ENCODE measurements around the gene CAMSAP2. TPM values are rescaled to one million over a fixed set of nuclear protein-coding genes. Genes with fewer than 3 reads are reported as not detected.

The CAMSAP2 gene
- total RNA-seq, 1 experiment from 2014 or later: 28.6 TPM

DNA sequence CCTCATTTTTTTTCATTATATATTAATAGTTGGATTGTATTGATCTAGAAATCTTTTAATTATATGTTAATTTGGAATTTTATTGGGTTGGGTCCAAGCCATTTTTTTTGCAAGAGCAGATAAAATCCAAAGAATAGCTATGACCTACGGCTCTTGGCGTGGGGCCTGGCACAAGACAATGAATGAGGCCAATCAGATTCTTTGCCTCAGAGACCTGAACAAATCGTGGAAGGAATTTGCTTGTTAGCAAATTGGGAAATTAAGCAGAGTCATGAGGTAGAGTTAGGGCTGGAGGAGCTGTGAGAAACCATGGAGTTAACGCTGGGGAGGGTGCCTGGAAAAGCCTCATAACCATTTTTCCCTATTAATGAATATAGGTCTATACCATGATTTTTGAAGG, 40.1 kb downstream of the CAMSAP2 start:
- no peak for ATAC-seq
- POLR2A ChIA-PET (ENCODE audit: unreplicated experiment): no interaction called here

DNA sequence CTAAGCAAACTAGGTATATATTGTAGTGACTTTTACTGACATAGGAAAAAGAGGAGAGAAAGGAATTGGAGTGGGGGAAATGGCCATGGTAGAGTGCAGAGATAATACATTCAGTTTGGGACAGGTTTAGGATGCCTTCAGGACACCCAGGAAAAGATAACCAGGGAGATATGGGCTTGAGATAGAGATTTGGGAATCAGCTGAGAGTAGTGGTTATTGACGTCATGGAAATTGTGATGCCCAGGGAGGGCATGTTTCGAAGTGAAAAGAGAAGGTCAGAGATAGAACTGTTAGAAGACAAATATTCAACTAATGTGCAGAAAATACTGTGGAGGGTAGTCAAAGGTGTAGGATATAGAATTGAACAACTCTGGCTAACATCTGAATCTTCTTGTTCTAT, 40.6 kb downstream of the CAMSAP2 start:
- 0 out of 2 replicates have a peak, but pooled peaks cover 3% of the 10 kb centered on the region for H3K4me1 ChIP-seq (ENCODE audit: insufficient read depth, low read length)
- ATAC-seq (no peak), DNase-seq (no peak)
- no TSS peak for BruUV-seq (replicated peaks)
- H3K27ac ChIP-seq (ENCODE audit: low read length): no peak overlapping the region
- no peaks in the 10 kb centered on the region for H3K9me3 ChIP-seq (ENCODE audit: low read length)
- TF ChIP-seq CTCF (conservative IDR thresholded peaks at IDR 0.05; ENCODE audit: low read depth, low read length) (no peak), EZH2 (IDR thresholded peaks at IDR 0.05; ENCODE audit: low read length, unreplicated experiment) (no peak), EZH2phosphoT487 (IDR thresholded peaks at IDR 0.05; ENCODE audit: borderline replicate concordance, low read length) (no peak)
- H3F3A ChIP-seq (ENCODE audit: low read length, unreplicated experiment): no peaks in the 10 kb centered on the region
- CTCF ChIA-PET: no interaction called here
- H3K36me3 ChIP-seq (ENCODE audit: low read depth, low read length): peaks cover 16% of the 10 kb centered on the region; the same call in 1 of the 2 replicates
- no peak overlapping the region for H3K4me2 ChIP-seq (ENCODE audit: low read length)
- peaks cover 57% of the 10 kb centered on the region for H3K79me2 ChIP-seq (ENCODE audit: low read length)
- intact Hi-C loops (cut with micrococcal nuclease): no loop called here
- no peaks in the 10 kb centered on the region for H3K27me3 ChIP-seq (ENCODE audit: low read length)
- POLR2A ChIA-PET (ENCODE audit: unreplicated experiment): no interaction called here
- no peaks in the 10 kb centered on the region for H3K9me2 ChIP-seq (replicated peaks; ENCODE audit: low read length)
- H2AFZ ChIP-seq (ENCODE audit: low read length): no peak overlapping the region
- H3K9ac ChIP-seq (ENCODE audit: low read length): no peak overlapping the region
- H3K4me3 ChIP-seq (ENCODE audit: low read length): no peak overlapping the region
- H4K20me1 ChIP-seq (ENCODE audit: low read length): no peaks in the 10 kb centered on the region

More for the DNA sequence above, 40.1 kb downstream of the CAMSAP2 start:
- H3K9me3 ChIP-seq (ENCODE audit: low read length): no peaks in the 10 kb centered on the region
- no peak overlapping the region for H3K4me2 ChIP-seq (ENCODE audit: low read length)
- no peaks in the 10 kb centered on the region for H4K20me1 ChIP-seq (ENCODE audit: low read length)
- H3K4me1 ChIP-seq (ENCODE audit: insufficient read depth, low read length): 0 out of 2 replicates have a peak, but pooled peaks cover 3% of the 10 kb centered on the region
- H3K9ac ChIP-seq (ENCODE audit: low read length): no peak overlapping the region
- intact Hi-C loops (cut with micrococcal nuclease): no loop called here
- no TSS peak for BruUV-seq (replicated peaks)
- no peaks in the 10 kb centered on the region for H3F3A ChIP-seq (ENCODE audit: low read length, unreplicated experiment)
- H3K27ac ChIP-seq (ENCODE audit: low read length): no peak overlapping the region
- no peak for DNase-seq
- no peak overlapping the region for H2AFZ ChIP-seq (ENCODE audit: low read length)
- H3K4me3 ChIP-seq (ENCODE audit: low read length): no peak overlapping the region
- CTCF ChIA-PET: no interaction called here
- H3K27me3 ChIP-seq (ENCODE audit: low read length): no peaks in the 10 kb centered on the region
- no peak for TF ChIP-seq EZH2phosphoT487 (IDR thresholded peaks at IDR 0.05; ENCODE audit: borderline replicate concordance, low read length)
- no peak for TF ChIP-seq CTCF (conservative IDR thresholded peaks at IDR 0.05; ENCODE audit: low read depth, low read length)
- no peak for TF ChIP-seq EZH2 (IDR thresholded peaks at IDR 0.05; ENCODE audit: low read length, unreplicated experiment)
- H3K79me2 ChIP-seq (ENCODE audit: low read length): peaks cover 60% of the 10 kb centered on the region
- H3K36me3 ChIP-seq (ENCODE audit: low read depth, low read length): peaks cover 19% of the 10 kb centered on the region; the same call in 1 of the 2 replicates
- H3K9me2 ChIP-seq (replicated peaks; ENCODE audit: low read length): no peaks in the 10 kb centered on the region
